Astrocyte (in vitro differentiated cells and primary cell): ENCODE measurements around the gene IGFBP2. TPM values are rescaled to one million over a fixed set of nuclear protein-coding genes. Genes with fewer than 3 reads are reported as not detected.

Experiments
- DNase-seq: peaks from one replicate; pipeline ENCODE4 v3.0.0-alpha.2; 2010; ENCODE audit warnings: low read depth
- FAIRE-seq: peaks from 2 replicates; lab custom pipeline; 2011; peaks lifted over from hg19 to GRCh38; lab: Jason Lieb, UNC
- H2AFZ ChIP-seq: 2 replicates; pipeline ENCODE4 v1.6.0; 2012; ENCODE audit warnings: low read depth, low read length, inconsistent platforms
- H3K27ac ChIP-seq: 2 replicates; pipeline ENCODE4 v1.5.1; 2011; ENCODE audit warnings: low read depth, low read length, inconsistent platforms
- H3K27me3 ChIP-seq: 2 replicates; pipeline ENCODE4 v1.6.0; 2011; ENCODE audit warnings: low read length, inconsistent platforms; ENCODE audit not compliant: insufficient read depth
- H3K36me3 ChIP-seq: 2 replicates; pipeline ENCODE4 v1.5.1; 2011; ENCODE audit warnings: low read length, inconsistent platforms; ENCODE audit not compliant: insufficient read depth
- H3K4me1 ChIP-seq: 2 replicates; pipeline ENCODE4 v1.5.1; 2011; ENCODE audit warnings: low read length, inconsistent platforms; ENCODE audit not compliant: insufficient read depth
- H3K4me2 ChIP-seq: 2 replicates; pipeline ENCODE4 v1.6.0; 2012; ENCODE audit warnings: low read length, inconsistent platforms
- H3K4me3 ChIP-seq: 2 replicates; pipeline ENCODE4 v1.5.1; 2011; ENCODE audit warnings: low read depth, mild to moderate bottlenecking, low read length, inconsistent platforms; ENCODE audit not compliant: insufficient read depth
- H3K79me2 ChIP-seq: 2 replicates; pipeline ENCODE4 v1.6.0; 2012; ENCODE audit warnings: mild to moderate bottlenecking, low read length, inconsistent platforms; ENCODE audit not compliant: insufficient read depth
- H3K9ac ChIP-seq: 2 replicates; pipeline ENCODE4 v1.6.0; 2012; ENCODE audit warnings: mild to moderate bottlenecking, low read length, inconsistent platforms
- H3K9me3 ChIP-seq: 2 replicates; pipeline ENCODE4 v1.5.1; 2012; ENCODE audit warnings: low read depth, mild to moderate bottlenecking, low read length, inconsistent platforms; ENCODE audit not compliant: insufficient read depth
- H4K20me1 ChIP-seq: 2 replicates; pipeline ENCODE4 v1.6.0; 2012; ENCODE audit warnings: low read length, inconsistent platforms; ENCODE audit not compliant: insufficient read depth
- H3K27ac Mint-ChIP-seq: one replicate; pipeline ENCODE4 v1.8.0; 2021; ENCODE audit warnings: mild to moderate bottlenecking, mixed read lengths; ENCODE audit not compliant: unreplicated experiment
- H3K27me3 Mint-ChIP-seq: one replicate; pipeline ENCODE4 v1.8.0; 2021; ENCODE audit warnings: low read depth, mixed read lengths; ENCODE audit not compliant: unreplicated experiment
- H3K36me3 Mint-ChIP-seq: one replicate; pipeline ENCODE4 v1.8.0; 2021; ENCODE audit warnings: low read depth, mixed read lengths; ENCODE audit not compliant: unreplicated experiment
- H3K4me1 Mint-ChIP-seq: one replicate; pipeline ENCODE4 v1.8.0; 2021; ENCODE audit warnings: low read depth, mixed read lengths; ENCODE audit not compliant: unreplicated experiment
- H3K4me3 Mint-ChIP-seq: one replicate; pipeline ENCODE4 v1.8.0; 2021; ENCODE audit warnings: mild to moderate bottlenecking, moderate library complexity, mixed read lengths; ENCODE audit not compliant: unreplicated experiment
- H3K9me3 Mint-ChIP-seq: one replicate; pipeline ENCODE4 v1.8.0; 2021; ENCODE audit warnings: mild to moderate bottlenecking, mixed read lengths; ENCODE audit not compliant: unreplicated experiment
- CTCF ChIP-seq: IDR thresholded peaks from 2 replicates; pipeline ENCODE4 v1.5.1; 2011; ENCODE audit warnings: low read depth, mild to moderate bottlenecking, inconsistent platforms, low read length, moderate library complexity; ENCODE audit not compliant: insufficient read depth
- EZH2 ChIP-seq: IDR thresholded peaks from 2 replicates; pipeline ENCODE4 v1.6.1; 2012; ENCODE audit warnings: mild to moderate bottlenecking, low read length, inconsistent platforms; ENCODE audit not compliant: insufficient read depth
- total RNA-seq: library from RNA; stranded (reverse); gene quantifications from 2 replicates; pipeline ENCODE4 v1.2.1, GENCODE V29; 2021

The IGFBP2 gene
- total RNA-seq, 1 donor from 2014 or later: 944 TPM

- Histone ChIP-seq H2AFZ (no peak overlapping the region), H3K4me3 (no peak overlapping the region), H3K36me3 (peaks cover under 1% of the 10 kb centered on the region), H3K9me3 (no peaks in the 10 kb centered on the region), H3K79me2 (no peaks in the 10 kb centered on the region), H3K9ac (no peak overlapping the region), H4K20me1 (peaks cover 20% of the 10 kb centered on the region), H3K4me2 (no peak overlapping the region), H3K27ac (no peak overlapping the region), H3K4me1 (peaks cover 4% of the 10 kb centered on the region), H3K27me3 (no peaks in the 10 kb centered on the region)
- TF ChIP-seq CTCF (no peak), EZH2 (no peak)
- no peak for FAIRE-seq
- H3K27me3 Mint-ChIP-seq: peaks cover 5% of the 10 kb centered on the region
- peaks cover 19% of the 10 kb centered on the region for H3K36me3 Mint-ChIP-seq
- H3K9me3 Mint-ChIP-seq: no peaks in the 10 kb centered on the region
- H3K4me1 Mint-ChIP-seq: peaks cover 13% of the 10 kb centered on the region
- peak; percentile 42 for DNase-seq
- no peak overlapping the region for H3K27ac Mint-ChIP-seq
- no peak overlapping the region for H3K4me3 Mint-ChIP-seq
Measured at GRCh38 chr2:216670266-216671080, 37.3 kb downstream of the IGFBP2 start.

GRCh38 chr2:216671081-216671411, 37.8 kb downstream of the IGFBP2 start:
- no peak for FAIRE-seq
- Histone ChIP-seq H4K20me1 (peaks cover 20% of the 10 kb centered on the region), H3K9ac (no peak overlapping the region), H3K4me2 (no peak overlapping the region), H3K27ac (no peak overlapping the region), H3K9me3 (no peaks in the 10 kb centered on the region), H3K79me2 (no peaks in the 10 kb centered on the region), H3K27me3 (no peaks in the 10 kb centered on the region), H3K4me3 (no peak overlapping the region), H3K36me3 (peaks cover 3% of the 10 kb centered on the region), H2AFZ (no peak overlapping the region), H3K4me1 (no peaks in the 10 kb centered on the region)
- TF ChIP-seq CTCF: no peak
- TF ChIP-seq EZH2: no peak
- peak; percentile 42 for DNase-seq
- Mint-ChIP-seq H3K4me1 (peaks cover 7% of the 10 kb centered on the region), H3K4me3 (no peak overlapping the region), H3K27ac (peak overlapping the region; percentile 63), H3K36me3 (peaks cover 19% of the 10 kb centered on the region), H3K27me3 (peaks cover 5% of the 10 kb centered on the region), H3K9me3 (no peaks in the 10 kb centered on the region)

DNA sequence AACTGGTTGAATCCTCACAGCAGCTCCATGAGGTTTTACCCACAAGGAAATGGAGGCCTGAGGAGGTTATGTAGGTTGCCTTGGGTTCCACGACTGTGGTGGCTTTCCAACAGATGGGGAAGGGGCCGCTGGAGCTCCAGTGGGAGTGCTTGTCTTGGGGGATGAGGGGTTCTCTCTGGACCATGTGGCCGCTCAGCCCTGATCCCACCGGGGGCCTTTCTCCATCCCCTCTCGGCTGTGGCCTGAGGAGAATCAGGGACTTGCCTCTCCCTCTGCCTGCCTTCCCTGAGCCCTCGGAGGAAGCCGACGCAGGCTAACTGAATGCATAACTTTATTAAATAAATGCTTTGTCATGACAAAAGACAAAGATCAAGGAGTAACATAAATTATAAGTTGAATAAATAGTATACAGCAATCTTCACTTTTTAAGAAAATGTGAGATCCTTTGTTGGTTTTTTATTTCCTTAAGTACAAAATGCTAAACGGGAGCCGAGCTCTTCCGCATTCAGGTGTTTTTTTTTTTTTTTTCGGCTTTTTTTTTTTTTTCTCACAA, 38.6 kb downstream of the IGFBP2 start:
- Histone ChIP-seq H3K36me3 (peaks cover 5% of the 10 kb centered on the region), H4K20me1 (peaks cover 20% of the 10 kb centered on the region), H3K4me1 (no peaks in the 10 kb centered on the region), H3K9me3 (no peaks in the 10 kb centered on the region), H3K9ac (no peak overlapping the region), H3K27me3 (no peaks in the 10 kb centered on the region), H3K4me3 (no peak overlapping the region), H3K27ac (no peak overlapping the region), H2AFZ (no peak overlapping the region), H3K79me2 (no peaks in the 10 kb centered on the region), H3K4me2 (no peak overlapping the region)
- H3K36me3 Mint-ChIP-seq: peaks cover 17% of the 10 kb centered on the region
- DNase-seq: no peak
- no peaks in the 10 kb centered on the region for H3K9me3 Mint-ChIP-seq
- H3K4me3 Mint-ChIP-seq: no peak overlapping the region
- no peak overlapping the region for H3K27ac Mint-ChIP-seq
- peaks cover 2% of the 10 kb centered on the region for H3K4me1 Mint-ChIP-seq
- peaks cover 5% of the 10 kb centered on the region for H3K27me3 Mint-ChIP-seq
- no peak for FAIRE-seq
- TF ChIP-seq EZH2 (no peak), CTCF (no peak)
